Epithelial cell of proximal tubule (primary cell): ENCODE measurements around the gene DACT2. TPM values are rescaled to one million over a fixed set of nuclear protein-coding genes. Genes with fewer than 3 reads are reported as not detected.
"Not testable (repeated sequence)": the region's sequence is repeated elsewhere in the genome, so short reads cannot be mapped to it uniquely, and the experiment has no call there.

ENCODE experiments used
- DNase-seq: peaks from one replicate; pipeline ENCODE4 v3.0.0-alpha.2; 2011; ENCODE audit warnings: low read depth
- H3K4me3 ChIP-seq: 2 replicates; pipeline ENCODE4 v1.5.1; 2011; ENCODE audit warnings: low read depth, mild to moderate bottlenecking, low read length
- total RNA-seq: library from RNA; depleted of rRNA; stranded (reverse); fragments of >200 nt; gene quantifications from 2 replicates; pipeline ENCODE4 v1.2.3, GENCODE V29; 2015
- TF ChIP-seq, protein P1 (sequence below): conservative IDR thresholded peaks from 2 replicates; pipeline ENCODE4 v1.5.1; 2012; ENCODE audit warnings: low read depth, mild to moderate bottlenecking, low read length

The DACT2 gene
- total RNA-seq, 1 donor from 2014 or later = 0.23 TPM

DNA sequence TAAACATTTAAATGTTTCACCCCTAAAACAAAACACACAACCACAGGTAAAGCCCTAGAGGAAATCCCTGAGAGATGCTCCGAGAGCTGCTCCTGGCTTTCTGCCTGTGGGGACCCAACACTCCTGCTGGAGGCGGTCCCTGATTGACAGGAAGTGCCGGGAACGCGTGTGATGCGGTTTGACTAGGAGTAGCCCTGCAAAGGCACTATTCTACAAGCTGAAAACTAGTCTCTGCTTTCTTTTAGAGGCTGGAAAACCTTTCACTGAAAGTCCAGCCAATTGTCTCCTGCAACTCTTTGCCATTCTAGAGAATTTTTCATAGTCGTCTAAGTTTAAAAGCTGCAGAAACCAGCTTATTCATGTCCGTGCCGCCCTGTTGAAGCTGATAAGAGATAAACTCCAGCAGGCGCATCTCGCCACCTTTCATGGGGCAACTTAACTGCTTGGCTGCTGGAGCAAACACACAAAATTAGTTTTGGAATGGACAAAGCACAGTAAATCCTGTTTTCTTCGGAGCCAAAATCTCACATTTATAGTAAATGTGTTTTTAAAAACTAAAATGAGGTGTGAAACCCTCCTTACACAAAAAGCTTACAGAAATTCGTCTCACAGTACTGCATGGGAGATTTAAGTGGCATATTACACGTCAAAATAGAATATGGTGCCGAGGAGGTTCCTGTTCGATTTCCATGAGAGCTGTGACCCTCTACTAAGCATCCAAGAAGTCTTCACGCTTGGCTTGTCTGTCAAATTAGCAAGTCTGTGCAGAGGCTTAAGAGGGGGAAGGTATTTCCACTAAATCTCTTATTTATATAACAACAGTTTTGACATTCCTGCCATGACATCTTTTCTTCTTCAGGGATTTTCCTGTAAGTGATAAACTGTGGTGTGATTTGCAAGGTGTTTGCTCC is 46.9 kb downstream of the DACT2 start:
- TF ChIP-seq, protein P1, sequence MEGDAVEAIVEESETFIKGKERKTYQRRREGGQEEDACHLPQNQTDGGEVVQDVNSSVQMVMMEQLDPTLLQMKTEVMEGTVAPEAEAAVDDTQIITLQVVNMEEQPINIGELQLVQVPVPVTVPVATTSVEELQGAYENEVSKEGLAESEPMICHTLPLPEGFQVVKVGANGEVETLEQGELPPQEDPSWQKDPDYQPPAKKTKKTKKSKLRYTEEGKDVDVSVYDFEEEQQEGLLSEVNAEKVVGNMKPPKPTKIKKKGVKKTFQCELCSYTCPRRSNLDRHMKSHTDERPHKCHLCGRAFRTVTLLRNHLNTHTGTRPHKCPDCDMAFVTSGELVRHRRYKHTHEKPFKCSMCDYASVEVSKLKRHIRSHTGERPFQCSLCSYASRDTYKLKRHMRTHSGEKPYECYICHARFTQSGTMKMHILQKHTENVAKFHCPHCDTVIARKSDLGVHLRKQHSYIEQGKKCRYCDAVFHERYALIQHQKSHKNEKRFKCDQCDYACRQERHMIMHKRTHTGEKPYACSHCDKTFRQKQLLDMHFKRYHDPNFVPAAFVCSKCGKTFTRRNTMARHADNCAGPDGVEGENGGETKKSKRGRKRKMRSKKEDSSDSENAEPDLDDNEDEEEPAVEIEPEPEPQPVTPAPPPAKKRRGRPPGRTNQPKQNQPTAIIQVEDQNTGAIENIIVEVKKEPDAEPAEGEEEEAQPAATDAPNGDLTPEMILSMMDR = no peak
- no peak overlapping the region for H3K4me3 ChIP-seq
- DNase-seq = no peak

DNA sequence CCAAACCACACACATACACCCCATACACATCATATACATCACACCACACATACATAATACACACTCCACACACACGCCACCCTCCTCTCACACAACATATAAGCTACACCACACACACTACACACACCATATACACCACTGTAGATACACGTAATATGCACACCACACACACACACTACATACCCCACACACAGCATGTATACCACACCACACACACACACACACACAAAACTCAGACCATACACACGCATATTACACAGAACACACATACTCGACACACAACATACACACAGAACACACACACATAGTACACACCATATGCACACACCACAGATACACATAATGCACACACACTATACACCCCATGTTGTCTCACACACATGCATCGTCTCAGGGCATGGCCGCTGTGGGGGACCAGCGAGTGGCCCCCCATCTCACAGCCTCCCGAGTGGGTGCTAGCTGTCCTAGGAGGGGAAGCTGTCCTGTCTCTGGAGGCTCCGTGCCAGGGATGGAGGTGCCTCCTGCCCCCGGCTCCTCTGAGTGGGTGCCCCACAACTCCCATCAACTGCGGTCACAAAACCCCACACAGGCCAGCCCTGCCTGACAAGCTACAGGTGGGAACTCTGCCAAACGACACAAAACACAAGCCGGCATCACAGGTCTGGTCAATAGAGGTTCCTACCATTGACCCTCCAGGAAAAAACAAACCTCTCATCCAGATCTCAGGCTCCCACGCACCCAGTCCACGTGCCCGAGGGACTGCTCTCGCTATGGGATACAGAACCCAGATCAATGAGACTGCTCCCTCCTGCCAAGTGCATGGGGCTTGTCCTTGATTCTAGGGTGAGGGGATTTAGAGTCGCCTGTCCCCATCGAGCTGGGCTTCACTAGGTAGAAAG is 49.1 kb downstream of the DACT2 start:
- TF ChIP-seq, protein P1 = no peak
- no peak for DNase-seq
- no peak overlapping the region for H3K4me3 ChIP-seq

DNA sequence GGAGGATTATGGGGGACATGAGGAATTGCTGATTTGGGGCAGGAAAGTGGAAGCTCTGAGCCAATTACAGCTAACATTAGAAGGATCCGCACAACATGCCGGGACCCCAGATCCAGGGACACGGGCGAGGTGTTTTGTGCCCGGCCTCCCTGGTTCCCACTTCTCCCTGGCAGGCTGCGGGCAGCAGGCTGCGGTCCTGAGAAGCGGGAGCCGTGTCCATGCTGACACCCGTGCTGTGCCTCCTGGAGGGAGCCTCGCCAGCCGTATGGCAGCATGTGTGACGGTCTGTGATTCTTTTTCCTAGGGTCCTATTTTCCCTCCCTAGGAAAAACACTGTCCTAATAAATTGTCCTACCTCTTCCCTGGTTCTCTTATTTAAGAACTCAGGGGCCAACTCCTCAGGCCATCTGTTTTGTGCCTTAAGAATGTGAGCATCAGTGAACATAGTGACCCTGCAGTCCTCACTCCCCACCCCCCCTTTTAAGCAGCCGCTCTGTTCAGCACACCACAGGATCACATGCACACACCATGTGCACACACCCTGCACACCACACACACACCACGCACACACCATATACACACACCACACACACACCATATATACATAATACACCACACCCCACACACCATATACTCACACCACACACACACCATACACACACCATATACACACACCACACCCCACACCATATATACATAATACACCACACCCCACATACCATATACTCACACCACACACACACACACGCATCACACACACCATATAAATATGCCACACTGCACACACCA is 49.9 kb downstream of the DACT2 start:
- no peak overlapping the region for H3K4me3 ChIP-seq
- DNase-seq = no peak
- TF ChIP-seq, protein P1 = no peak

DNA sequence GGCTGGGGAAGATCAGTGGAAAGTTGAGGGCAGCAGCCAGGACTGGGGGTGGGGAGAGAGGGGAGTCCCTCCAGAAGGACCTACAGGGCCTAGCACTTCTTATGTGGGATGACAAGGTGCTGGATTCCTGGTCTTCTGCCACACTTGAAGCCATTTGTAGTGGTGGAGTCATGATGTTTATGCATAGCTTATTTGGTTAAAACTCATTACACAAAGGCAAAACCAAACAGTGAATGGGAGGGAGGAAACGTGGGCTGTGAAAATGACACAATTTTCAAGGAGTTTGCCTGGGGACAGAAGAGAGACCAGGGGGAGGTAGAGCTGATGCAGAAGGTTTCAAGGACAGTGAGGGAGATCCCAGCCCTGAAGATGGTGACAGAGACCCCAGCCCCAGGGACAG is 50.8 kb downstream of the DACT2 start:
- TF ChIP-seq, protein P1 = no peak
- DNase-seq = no peak
- H3K4me3 ChIP-seq = no peak overlapping the region

- not testable (repeated sequence) for H3K4me3 ChIP-seq, DNase-seq
These were observed 51.8 kb downstream of the DACT2 start for GRCh38 chr6:168267779-168268178.

DNA sequence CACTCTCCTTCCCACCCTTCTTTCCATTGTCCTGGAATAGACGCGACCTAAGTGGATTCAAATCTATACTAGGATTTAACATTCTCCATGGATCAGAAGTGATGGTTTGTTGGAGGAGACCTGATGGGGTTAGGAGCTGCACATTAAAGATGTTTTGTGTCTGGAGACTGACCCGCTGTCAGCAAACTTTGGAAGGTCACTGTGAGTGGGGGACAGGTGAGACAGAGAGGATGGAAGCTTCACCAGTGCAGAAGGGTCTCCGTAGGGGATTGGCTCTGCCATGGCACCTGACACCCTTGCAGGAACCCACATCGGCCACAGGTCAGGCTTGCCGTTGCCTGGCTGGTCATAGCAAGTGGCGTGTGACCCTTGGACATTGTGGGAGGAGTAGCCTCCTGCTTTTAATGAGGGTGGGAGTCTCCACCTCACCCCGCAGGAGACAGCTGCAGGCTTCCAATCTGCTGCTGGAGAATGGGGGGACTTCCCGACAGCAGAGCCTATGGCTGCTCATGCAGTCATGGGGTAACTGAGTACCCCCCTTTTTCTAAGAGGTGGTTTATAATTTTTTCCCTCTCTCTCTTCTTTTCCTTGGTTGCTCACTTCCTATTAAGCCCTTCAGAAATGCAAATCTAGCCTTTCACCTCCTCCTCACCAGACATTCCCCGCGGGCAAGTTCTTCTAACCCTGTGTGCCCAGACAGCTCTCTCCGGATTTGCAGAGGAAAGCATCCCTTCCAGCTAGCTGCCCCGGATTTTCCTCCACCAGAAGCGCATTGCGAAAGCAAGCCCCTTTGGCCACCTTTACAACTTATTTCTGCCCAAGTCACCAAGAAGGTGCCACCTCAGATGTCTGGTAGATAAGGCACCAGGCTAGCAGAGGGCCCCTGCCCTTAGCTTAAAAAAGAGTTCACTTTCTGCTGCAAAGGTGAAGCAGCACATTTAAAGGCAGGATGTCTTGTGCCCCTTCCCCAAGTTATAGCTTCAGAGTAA is 53.5 kb downstream of the DACT2 start:
- no peak overlapping the region for H3K4me3 ChIP-seq
- no peak for DNase-seq
- TF ChIP-seq, protein P1 = no peak
